ENCODE results near the gene PPL. TPM values are rescaled to one million over a fixed set of nuclear protein-coding genes. Genes with fewer than 3 reads are reported as not detected.

PPL gene
- total RNA-seq, 1 experiment from 2014 or later = 56.4 TPM

GRCh38 chr16:4891097-4891885 lies 45.7 kb downstream of the PPL start:
- Histone ChIP-seq H3K27ac (ENCODE audit: low read depth, low read length) (no peak overlapping the region), H3K9ac (ENCODE audit: low read length) (no peak overlapping the region), H3K9me3 (ENCODE audit: control insufficient read depth in 1 of 2, insufficient read depth in 1 of 2, low read depth in 1 of 2, low read length in 2 of 2) (no peaks in the 10 kb centered on the region), H3K4me3 (replicated peaks in 1 of 2; ENCODE audit: low read depth in 1 of 2, low read length in 2 of 2) (no peak overlapping the region), H3K36me3 (ENCODE audit: control insufficient read depth in 1 of 2, insufficient read depth in 2 of 2, low read length in 2 of 2) (peaks cover 18 to 21% of the 10 kb centered on the region in 2 experiments; a peak in 3 of 4 replicates), H3K27me3 (ENCODE audit: insufficient read depth, low read length) (no peaks in the 10 kb centered on the region), H3K4me2 (ENCODE audit: low read length) (no peak overlapping the region), H4K20me1 (ENCODE audit: insufficient read depth) (no peaks in the 10 kb centered on the region), H3K79me2 (ENCODE audit: insufficient read depth, low read length) (no peaks in the 10 kb centered on the region), H3K4me1 (ENCODE audit: control insufficient read depth in 1 of 2, insufficient read depth in 2 of 2, low read length in 2 of 2) (no peaks in the 10 kb centered on the region), H2AFZ (ENCODE audit: low read depth, low read length, poor library complexity, severe bottlenecking) (no peak overlapping the region), H3K9me2 (ENCODE audit: insufficient read depth) (no peaks in the 10 kb centered on the region)
- DNase-seq (ENCODE audit: low read depth, low spot score) = no peak
- ChIA-PET RAD21 (ENCODE audit: low non-redundant PET in 1 of 2, low total read pairs in 2 of 2, uncharacterized antibody in 2 of 2, unreplicated experiment in 2 of 2) (no interaction called here), CTCF (no interaction called here), POLR2A (no interaction called here)
- ATAC-seq = no peak
- TF ChIP-seq YY1 (IDR thresholded peaks at IDR 0.05; ENCODE audit: extremely low read depth, insufficient replicate concordance, low read depth, low read length) (no peak), JUND (IDR thresholded peaks at IDR 0.05) (no peak), SIN3A (IDR thresholded peaks at IDR 0.05; ENCODE audit: low read depth) (no peak), EZH2 (IDR thresholded peaks at IDR 0.05) (no peak), SRF (IDR thresholded peaks at IDR 0.05; ENCODE audit: low read depth) (no peak), EZH2phosphoT487 (IDR thresholded peaks at IDR 0.05; ENCODE audit: borderline replicate concordance) (no peak), SP1 (IDR thresholded peaks at IDR 0.05; ENCODE audit: low read depth) (no peak), CEBPB (IDR thresholded peaks at IDR 0.05; ENCODE audit: low read depth) (no peak), ZNF274 (IDR thresholded peaks at IDR 0.05; ENCODE audit: low read depth, low read length) (no peak), ZFX (IDR thresholded peaks at IDR 0.05) (no peak)
- TF ChIP-seq, protein P1, sequence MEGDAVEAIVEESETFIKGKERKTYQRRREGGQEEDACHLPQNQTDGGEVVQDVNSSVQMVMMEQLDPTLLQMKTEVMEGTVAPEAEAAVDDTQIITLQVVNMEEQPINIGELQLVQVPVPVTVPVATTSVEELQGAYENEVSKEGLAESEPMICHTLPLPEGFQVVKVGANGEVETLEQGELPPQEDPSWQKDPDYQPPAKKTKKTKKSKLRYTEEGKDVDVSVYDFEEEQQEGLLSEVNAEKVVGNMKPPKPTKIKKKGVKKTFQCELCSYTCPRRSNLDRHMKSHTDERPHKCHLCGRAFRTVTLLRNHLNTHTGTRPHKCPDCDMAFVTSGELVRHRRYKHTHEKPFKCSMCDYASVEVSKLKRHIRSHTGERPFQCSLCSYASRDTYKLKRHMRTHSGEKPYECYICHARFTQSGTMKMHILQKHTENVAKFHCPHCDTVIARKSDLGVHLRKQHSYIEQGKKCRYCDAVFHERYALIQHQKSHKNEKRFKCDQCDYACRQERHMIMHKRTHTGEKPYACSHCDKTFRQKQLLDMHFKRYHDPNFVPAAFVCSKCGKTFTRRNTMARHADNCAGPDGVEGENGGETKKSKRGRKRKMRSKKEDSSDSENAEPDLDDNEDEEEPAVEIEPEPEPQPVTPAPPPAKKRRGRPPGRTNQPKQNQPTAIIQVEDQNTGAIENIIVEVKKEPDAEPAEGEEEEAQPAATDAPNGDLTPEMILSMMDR (IDR thresholded peaks at IDR 0.05 in 2 of 3, conservative IDR thresholded peaks at IDR 0.05 in 1 of 3; ENCODE audit: borderline replicate concordance in 1 of 3, insufficient read depth in 1 of 3, low read depth in 2 of 3, low read length in 2 of 3) = no peak
- TF ChIP-seq, protein P2, sequence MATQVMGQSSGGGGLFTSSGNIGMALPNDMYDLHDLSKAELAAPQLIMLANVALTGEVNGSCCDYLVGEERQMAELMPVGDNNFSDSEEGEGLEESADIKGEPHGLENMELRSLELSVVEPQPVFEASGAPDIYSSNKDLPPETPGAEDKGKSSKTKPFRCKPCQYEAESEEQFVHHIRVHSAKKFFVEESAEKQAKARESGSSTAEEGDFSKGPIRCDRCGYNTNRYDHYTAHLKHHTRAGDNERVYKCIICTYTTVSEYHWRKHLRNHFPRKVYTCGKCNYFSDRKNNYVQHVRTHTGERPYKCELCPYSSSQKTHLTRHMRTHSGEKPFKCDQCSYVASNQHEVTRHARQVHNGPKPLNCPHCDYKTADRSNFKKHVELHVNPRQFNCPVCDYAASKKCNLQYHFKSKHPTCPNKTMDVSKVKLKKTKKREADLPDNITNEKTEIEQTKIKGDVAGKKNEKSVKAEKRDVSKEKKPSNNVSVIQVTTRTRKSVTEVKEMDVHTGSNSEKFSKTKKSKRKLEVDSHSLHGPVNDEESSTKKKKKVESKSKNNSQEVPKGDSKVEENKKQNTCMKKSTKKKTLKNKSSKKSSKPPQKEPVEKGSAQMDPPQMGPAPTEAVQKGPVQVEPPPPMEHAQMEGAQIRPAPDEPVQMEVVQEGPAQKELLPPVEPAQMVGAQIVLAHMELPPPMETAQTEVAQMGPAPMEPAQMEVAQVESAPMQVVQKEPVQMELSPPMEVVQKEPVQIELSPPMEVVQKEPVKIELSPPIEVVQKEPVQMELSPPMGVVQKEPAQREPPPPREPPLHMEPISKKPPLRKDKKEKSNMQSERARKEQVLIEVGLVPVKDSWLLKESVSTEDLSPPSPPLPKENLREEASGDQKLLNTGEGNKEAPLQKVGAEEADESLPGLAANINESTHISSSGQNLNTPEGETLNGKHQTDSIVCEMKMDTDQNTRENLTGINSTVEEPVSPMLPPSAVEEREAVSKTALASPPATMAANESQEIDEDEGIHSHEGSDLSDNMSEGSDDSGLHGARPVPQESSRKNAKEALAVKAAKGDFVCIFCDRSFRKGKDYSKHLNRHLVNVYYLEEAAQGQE (IDR thresholded peaks at IDR 0.05; ENCODE audit: low read depth) = no peak
- TSS peak; percentile 21 for BruUV-seq (replicated peaks)
- intact Hi-C loops (cut with micrococcal nuclease) = no loop called here
